Smooth muscle cell (in vitro differentiated cells): ENCODE data around the gene MICAL2. TPM values are rescaled to one million over a fixed set of nuclear protein-coding genes. Genes with fewer than 3 reads are reported as not detected.

Experiments used
- DNase-seq: peaks from one replicate; lab custom pipeline; 2025; ENCODE audit not compliant: unreplicated experiment; lab: John Stamatoyannopoulos, UW
- H2AFZ ChIP-seq: fragments of 200-600 bp; sonication (generic); 2 replicates; pipeline ENCODE4 v1.6.0; 2016; ENCODE audit warnings: antibody characterized with exemption, low read depth, mild to moderate bottlenecking
- H3F3A ChIP-seq: fragments of 200-600 bp; sonication (generic); 2 replicates; pipeline ENCODE4 v1.6.0; 2017; ENCODE audit warnings: antibody characterized with exemption, low read depth
- H3K27ac ChIP-seq: fragments of 200-600 bp; sonication (generic); 2 replicates; pipeline ENCODE4 v1.5.1; 2016; ENCODE audit warnings: low read depth, mild to moderate bottlenecking
- H3K27me3 ChIP-seq: fragments of 200-600 bp; sonication (generic); 2 replicates; pipeline ENCODE4 v1.6.1; 2016; ENCODE audit warnings: low read depth, mild to moderate bottlenecking
- H3K36me3 ChIP-seq: fragments of 200-600 bp; sonication (generic); 2 replicates; pipeline ENCODE4 v1.5.1; 2016; ENCODE audit warnings: low read depth
- H3K4me1 ChIP-seq: fragments of 200-600 bp; sonication (generic); 2 replicates; pipeline ENCODE4 v1.5.1; 2016; ENCODE audit warnings: low read depth
- H3K4me2 ChIP-seq: fragments of 200-600 bp; sonication (generic); 2 replicates; pipeline ENCODE4 v1.6.0; 2016; ENCODE audit warnings: mild to moderate bottlenecking
- H3K4me3 ChIP-seq: fragments of 200-600 bp; sonication (generic); 2 replicates; pipeline ENCODE4 v1.5.1; 2016; ENCODE audit warnings: mild to moderate bottlenecking
- H3K79me2 ChIP-seq: fragments of 200-600 bp; sonication (generic); 2 replicates; pipeline ENCODE4 v1.6.0; 2016; ENCODE audit warnings: low read depth, mild to moderate bottlenecking
- H3K9ac ChIP-seq: fragments of 200-600 bp; sonication (generic); 2 replicates; pipeline ENCODE4 v1.6.0; 2016; ENCODE audit warnings: low read depth
- H3K9me3 ChIP-seq: fragments of 200-600 bp; sonication (generic); replicated peaks from 2 replicates; pipeline ENCODE4 v1.5.1; 2016; ENCODE audit warnings: low read depth
- H4K20me1 ChIP-seq: fragments of 200-600 bp; sonication (generic); 2 replicates; pipeline ENCODE4 v1.6.0; 2016; ENCODE audit warnings: low read depth
- WGBS: methylation state at CpG from one replicate; pipeline ENCODE4 v1.1.7; 2016; ENCODE audit warnings: low lambda C conversion rate; 5-methylcytosine and 5-hydroxymethylcytosine counted together
- polyA plus RNA-seq: library from polyadenylated mRNA; unstranded; fragments of >200 nt; fragmentation: Nextera tagmentation; extraction: Ambion mirVana; gene quantifications from 2 replicates; pipeline ENCODE4 v1.2.1, GENCODE V29; 2016
- total RNA-seq: library from RNA; depleted of rRNA; stranded (reverse); fragments of >200 nt; gene quantifications from 2 replicates; pipeline ENCODE4 v1.2.3, GENCODE V29; 2014
- TF ChIP-seq, protein P1 (sequence below): fragments of 200-600 bp; sonication (generic); IDR thresholded peaks from 2 replicates; pipeline ENCODE4 v1.5.1; 2017; ENCODE audit warnings: borderline replicate concordance, mild to moderate bottlenecking, antibody characterized with exemption; ENCODE audit not compliant: insufficient read depth, poor library complexity, severe bottlenecking

The MICAL2 gene
- total and polyA plus RNA-seq, 2 experiments from 2014 or later = 161 to 287 TPM

- Histone ChIP-seq H3K79me2 (no peaks in the 10 kb centered on the region), H3F3A (no peaks in the 10 kb centered on the region), H2AFZ (no peak overlapping the region), H3K27me3 (no peaks in the 10 kb centered on the region), H3K27ac (peak overlapping the region; percentile 70), H3K4me2 (no peak overlapping the region), H3K4me3 (no peak overlapping the region), H3K9me3 (no peaks in the 10 kb centered on the region), H3K9ac (peak overlapping the region; percentile 15), H3K36me3 (peaks cover 6% of the 10 kb centered on the region), H4K20me1 (no peaks in the 10 kb centered on the region), H3K4me1 (no peaks in the 10 kb centered on the region)
- DNase-seq = no peak
- TF ChIP-seq, protein P1, sequence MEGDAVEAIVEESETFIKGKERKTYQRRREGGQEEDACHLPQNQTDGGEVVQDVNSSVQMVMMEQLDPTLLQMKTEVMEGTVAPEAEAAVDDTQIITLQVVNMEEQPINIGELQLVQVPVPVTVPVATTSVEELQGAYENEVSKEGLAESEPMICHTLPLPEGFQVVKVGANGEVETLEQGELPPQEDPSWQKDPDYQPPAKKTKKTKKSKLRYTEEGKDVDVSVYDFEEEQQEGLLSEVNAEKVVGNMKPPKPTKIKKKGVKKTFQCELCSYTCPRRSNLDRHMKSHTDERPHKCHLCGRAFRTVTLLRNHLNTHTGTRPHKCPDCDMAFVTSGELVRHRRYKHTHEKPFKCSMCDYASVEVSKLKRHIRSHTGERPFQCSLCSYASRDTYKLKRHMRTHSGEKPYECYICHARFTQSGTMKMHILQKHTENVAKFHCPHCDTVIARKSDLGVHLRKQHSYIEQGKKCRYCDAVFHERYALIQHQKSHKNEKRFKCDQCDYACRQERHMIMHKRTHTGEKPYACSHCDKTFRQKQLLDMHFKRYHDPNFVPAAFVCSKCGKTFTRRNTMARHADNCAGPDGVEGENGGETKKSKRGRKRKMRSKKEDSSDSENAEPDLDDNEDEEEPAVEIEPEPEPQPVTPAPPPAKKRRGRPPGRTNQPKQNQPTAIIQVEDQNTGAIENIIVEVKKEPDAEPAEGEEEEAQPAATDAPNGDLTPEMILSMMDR = no peak
- 85% methylated on average over 12 of the region's 14 CpGs for WGBS
Measured at GRCh38 chr11:12241971-12242672, 131.7 kb downstream of the MICAL2 start.

DNA sequence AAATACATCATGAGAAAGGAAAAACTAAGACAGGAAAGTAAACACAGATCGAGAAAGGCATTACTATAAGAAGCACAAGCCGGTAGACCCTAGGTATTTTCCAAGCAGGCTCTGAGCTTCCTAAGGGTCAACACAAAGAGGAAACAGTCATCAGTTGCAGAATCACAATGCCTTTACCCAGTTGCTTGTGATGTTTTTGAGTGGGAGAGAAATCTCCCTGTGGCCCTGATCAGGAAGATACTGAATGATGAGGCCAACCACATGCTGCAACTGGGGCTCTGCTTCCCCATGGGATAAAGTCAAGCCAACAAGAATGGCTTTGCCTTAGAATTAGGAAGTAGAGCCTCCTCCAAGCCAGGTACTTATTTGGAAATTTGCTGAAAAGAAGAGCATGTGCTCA lies 132.6 kb downstream of the MICAL2 start:
- no peak overlapping the region for H3K9ac ChIP-seq
- WGBS = 95% methylated on average over 2 of the region's 2 CpGs
- peaks cover 6% of the 10 kb centered on the region for H3K36me3 ChIP-seq
- H3K4me2 ChIP-seq = no peak overlapping the region
- H3K4me1 ChIP-seq = no peaks in the 10 kb centered on the region
- H4K20me1 ChIP-seq = no peaks in the 10 kb centered on the region
- TF ChIP-seq, protein P1 = no peak
- no peak overlapping the region for H3K4me3 ChIP-seq
- no peak overlapping the region for H2AFZ ChIP-seq
- H3K27me3 ChIP-seq = no peaks in the 10 kb centered on the region
- no peaks in the 10 kb centered on the region for H3K79me2 ChIP-seq
- H3F3A ChIP-seq = no peaks in the 10 kb centered on the region
- peak overlapping the region; percentile 70 for H3K27ac ChIP-seq
- no peaks in the 10 kb centered on the region for H3K9me3 ChIP-seq
- no peak for DNase-seq

DNA sequence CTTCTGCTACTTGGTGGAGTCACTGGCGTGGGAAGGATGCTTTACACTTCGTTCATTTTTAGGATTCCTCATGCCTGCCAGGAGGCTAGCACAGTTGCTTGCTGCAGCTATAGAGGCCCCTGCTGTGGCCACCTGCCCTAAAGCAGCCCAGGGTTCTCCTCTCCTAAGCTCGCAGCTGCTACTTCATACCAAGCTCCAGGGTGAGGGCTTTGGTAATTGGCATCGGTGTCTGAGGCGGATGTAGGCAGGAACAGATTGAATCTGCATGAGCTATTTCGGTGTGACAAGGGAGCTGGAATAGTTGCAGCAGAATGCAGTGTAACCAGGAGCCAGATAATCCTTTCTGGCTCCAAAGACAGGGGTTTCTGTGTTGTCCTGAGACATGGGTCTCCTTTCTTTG lies 133.1 kb downstream of the MICAL2 start:
- 86% methylated on average over 6 of the region's 6 CpGs for WGBS
- no peak overlapping the region for H3K4me2 ChIP-seq
- H3K9ac ChIP-seq = no peak overlapping the region
- H3K4me1 ChIP-seq = peaks cover 3% of the 10 kb centered on the region
- no peak overlapping the region for H2AFZ ChIP-seq
- H3K27ac ChIP-seq = peak overlapping the region; percentile 70
- peaks cover 6% of the 10 kb centered on the region for H3K36me3 ChIP-seq
- no peak overlapping the region for H3K4me3 ChIP-seq
- H4K20me1 ChIP-seq = no peaks in the 10 kb centered on the region
- TF ChIP-seq, protein P1 = no peak
- no peaks in the 10 kb centered on the region for H3K9me3 ChIP-seq
- no peaks in the 10 kb centered on the region for H3K79me2 ChIP-seq
- no peaks in the 10 kb centered on the region for H3F3A ChIP-seq
- H3K27me3 ChIP-seq = no peaks in the 10 kb centered on the region
- no peak for DNase-seq
